Measurements from ENCODE around the gene E2F3.

The E2F3 gene

GRCh38 chr6:20538131-20538662 is 136.5 kb downstream of the E2F3 start:
- DNase-seq = no peak

GRCh38 chr6:20538907-20539306 is 137.2 kb downstream of the E2F3 start:
- no peak for DNase-seq

GRCh38 chr6:20539387-20539786 is 137.7 kb downstream of the E2F3 start:
- DNase-seq = no peak

GRCh38 chr6:20540683-20541082 is 139.0 kb downstream of the E2F3 start:
- no peak for DNase-seq

GRCh38 chr6:20541382-20541781 is 139.7 kb downstream of the E2F3 start:
- no peak for DNase-seq

- no peak for DNase-seq
Measured at GRCh38 chr6:20542927-20543602, 141.4 kb downstream of the E2F3 start.
